Measurements from ENCODE around the gene MYBPHL.

The MYBPHL gene

DNA sequence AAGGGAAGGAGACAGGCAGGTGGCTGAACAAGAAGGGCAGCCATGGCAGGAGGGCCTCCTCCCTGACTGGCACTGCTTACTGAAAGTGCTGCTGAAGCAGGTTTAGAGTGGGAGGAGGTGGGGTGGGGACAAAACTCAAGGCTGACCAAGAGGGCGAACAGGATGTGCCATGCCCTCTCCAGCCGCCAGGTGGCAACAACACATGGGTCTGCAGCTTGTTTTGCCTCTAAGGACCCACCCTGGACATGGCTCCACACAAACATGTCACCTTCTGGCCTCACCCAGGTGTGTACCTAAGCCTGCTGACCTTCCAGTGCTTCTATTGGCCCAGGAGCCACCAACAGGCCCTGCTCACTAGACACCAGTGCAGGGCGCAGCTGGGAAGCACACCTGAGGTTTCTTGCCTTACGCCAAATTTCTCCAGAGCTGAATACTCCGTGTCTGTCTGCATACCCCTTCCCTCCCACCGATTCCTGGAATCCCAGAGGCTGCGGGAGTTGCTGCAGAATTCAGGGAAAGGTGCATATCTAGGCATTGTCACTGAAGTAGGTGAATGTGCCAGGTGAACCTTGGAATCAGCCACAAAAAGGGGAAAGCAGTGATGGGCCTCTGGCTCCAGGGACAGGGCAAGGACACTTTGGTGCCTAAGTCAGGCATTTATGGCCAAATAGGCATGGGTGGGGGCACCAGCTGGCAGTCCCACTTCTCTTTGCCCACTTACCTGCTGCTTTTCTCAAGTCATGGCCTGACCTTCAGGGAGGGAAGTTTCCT, 29.2 kb downstream of the MYBPHL start:
- peak; percentile 64 to 68 for DNase-seq

- DNase-seq = no peak
Measured at GRCh38 chr1:109275706-109276345, 31.0 kb downstream of the MYBPHL start.

DNA sequence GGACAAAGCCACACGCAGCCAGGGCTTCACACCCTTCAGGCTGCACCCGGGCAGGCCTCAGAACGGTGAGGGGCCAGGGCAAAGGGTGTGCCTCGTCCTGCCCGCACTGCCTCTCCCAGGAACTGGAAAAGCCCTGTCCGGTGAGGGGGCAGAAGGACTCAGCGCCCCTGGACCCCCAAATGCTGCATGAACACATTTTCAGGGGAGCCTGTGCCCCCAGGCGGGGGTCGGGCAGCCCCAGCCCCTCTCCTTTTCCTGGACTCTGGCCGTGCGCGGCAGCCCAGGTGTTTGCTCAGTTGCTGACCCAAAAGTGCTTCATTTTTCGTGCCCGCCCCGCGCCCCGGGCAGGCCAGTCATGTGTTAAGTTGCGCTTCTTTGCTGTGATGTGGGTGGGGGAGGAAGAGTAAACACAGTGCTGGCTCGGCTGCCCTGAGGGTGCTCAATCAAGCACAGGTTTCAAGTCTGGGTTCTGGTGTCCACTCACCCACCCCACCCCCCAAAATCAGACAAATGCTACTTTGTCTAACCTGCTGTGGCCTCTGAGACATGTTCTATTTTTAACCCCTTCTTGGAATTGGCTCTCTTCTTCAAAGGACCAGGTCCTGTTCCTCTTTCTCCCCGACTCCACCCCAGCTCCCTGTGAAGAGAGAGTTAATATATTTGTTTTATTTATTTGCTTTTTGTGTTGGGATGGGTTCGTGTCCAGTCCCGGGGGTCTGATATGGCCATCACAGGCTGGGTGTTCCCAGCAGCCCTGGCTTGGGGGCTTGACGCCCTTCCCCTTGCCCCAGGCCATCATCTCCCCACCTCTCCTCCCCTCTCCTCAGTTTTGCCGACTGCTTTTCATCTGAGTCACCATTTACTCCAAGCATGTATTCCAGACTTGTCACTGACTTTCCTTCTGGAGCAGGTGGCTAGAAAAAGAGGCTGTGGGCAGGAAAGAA, 32.0 kb downstream of the MYBPHL start:
- no peak for DNase-seq

DNA sequence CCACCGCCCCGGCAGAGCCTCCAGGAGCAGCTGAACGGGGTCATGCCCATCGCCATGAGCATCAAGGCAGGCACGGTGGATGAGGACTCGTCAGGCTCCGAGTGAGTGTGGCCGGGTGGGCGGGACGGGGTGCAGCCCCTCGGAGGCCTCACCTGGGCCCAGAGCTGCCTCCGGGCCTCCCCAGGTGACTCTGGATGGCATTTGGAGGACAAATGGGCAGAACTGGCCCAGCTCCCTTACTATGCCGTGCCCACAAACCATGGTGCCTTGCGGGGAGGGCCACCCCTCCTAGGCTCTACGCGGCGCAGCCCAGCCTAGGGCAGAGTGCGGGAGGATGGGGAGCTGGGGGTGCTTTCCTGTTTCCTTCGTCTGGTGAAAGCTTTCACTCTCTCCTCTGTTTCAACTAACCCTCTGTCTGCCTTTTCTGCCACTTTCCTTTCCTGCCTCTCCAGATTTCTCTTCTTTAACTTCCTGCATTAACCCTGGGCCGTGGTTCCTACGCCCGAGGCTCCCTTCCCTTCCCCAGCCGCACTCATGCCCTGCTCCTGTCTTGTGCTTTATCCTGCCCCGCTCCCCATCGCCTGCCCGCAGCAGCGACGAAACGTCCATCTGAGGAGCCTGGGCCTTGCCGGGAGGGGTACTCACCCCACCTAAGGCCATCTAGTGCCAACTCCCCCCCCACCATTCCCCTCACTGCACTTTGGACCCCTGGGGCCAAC, 33.1 kb downstream of the MYBPHL start:
- DNase-seq = no peak

DNA sequence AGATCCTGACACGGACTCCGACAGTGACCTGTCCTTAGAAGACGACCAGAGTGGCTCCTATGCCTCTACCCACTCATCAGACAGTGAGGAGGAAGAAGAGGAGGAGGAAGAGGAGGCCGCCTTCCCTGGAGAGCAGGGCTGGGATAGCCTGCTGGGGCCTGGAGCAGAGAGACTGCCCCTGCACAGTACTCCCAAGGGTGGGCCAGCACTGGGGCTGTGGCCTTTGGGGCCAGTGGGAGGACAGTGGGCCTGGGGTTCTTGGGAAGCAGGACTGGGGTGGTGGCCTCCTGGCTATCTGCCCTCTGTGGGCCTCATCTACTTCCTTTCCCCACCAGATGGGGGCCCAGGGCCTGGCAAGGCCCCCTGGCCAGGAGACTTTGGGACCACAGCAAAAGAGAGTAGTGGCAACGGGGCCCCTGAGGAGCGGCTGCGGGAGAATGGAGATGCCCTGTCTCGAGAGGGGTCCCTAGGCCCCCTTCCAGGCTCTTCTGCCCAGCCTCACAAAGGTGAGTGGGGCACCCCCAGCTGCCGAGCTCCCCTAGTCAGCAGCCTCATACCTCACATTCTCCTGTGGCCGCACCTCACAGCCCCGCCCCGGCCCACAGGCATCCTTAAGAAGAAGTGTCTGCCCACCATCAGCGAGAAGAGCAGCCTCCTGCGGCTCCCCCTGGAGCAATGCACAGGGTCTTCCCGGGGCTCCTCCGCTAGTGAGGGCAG, 33.8 kb downstream of the MYBPHL start:
- DNase-seq = no peak

DNA sequence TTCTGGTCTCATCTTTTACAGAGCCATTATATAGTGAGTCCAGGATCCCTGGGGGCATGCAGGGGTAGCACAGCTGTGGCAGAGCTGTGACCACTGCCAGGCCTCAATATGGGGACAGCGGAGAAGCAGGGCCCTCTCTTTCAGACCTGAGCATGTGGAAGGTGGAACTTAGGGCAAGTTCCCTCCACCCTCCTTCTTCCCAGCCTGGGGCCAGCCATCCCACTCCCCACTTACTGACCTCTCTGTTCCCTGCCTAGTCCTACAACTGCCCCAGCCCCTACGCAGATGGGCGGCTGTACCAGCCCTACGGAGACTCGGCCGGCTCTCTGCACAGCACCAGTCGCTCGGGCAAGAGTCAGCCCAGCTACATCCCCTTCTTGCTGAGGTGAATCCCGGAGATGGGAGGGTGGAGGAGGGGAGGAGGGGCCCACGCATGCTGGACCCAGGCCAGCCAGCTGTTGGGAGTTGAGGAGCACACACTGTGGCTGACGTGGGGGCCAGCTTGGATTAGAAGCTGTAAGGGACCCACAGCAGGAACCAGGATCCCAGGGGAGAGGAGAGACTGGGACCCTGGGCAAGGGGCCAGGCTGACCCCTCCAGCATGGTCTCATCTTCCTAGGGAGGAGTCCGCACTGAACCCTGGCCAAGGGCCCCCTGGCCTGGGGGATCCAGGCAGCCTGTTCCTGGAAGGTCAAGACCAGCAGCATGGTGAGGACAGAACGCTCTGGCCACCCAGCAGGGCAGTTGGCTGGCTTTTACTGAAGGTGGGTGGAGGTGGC, 34.6 kb downstream of the MYBPHL start:
- no peak for DNase-seq

- DNase-seq = no peak
Measured at GRCh38 chr1:109271458-109271857, 35.4 kb downstream of the MYBPHL start.

- no peak for DNase-seq
Measured at GRCh38 chr1:109270623-109271317, 36.0 kb downstream of the MYBPHL start.

- DNase-seq = no peak
Measured at GRCh38 chr1:109269981-109270622, 36.7 kb downstream of the MYBPHL start.

- no peak for DNase-seq
Measured at GRCh38 chr1:109269212-109269980, 37.4 kb downstream of the MYBPHL start.

- no peak for DNase-seq
Measured at GRCh38 chr1:109268431-109269211, 38.2 kb downstream of the MYBPHL start.

GRCh38 chr1:109267743-109268300, 39.0 kb downstream of the MYBPHL start:
- no peak for DNase-seq

GRCh38 chr1:109266965-109267364, 39.8 kb downstream of the MYBPHL start:
- DNase-seq = no peak

DNA sequence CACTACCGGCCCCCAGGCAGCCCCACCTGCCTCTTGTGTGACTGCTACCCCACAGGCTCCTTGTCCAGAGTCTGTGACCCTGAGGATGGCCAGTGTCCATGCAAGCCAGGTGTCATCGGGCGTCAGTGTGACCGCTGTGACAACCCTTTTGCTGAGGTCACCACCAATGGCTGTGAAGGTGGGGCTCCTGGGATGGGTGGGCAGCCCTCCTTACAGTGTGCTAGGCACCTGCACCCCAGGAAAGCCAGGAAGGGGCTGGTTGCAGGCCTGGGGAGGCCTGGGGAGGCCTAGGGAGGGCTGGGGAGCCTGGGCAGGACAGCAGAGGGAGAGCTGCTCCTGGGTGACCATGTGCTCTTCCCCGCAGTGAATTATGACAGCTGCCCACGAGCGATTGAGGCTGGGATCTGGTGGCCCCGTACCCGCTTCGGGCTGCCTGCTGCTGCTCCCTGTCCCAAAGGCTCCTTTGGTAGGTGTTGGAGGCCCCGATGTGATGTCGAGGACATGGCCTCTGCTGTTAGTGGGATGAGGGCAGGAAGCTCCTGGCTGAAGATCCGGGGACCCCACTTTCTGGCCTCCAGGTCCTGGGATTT, 41.0 kb downstream of the MYBPHL start:
- DNase-seq = no peak

GRCh38 chr1:109265016-109265415, 41.8 kb downstream of the MYBPHL start:
- DNase-seq = no peak

GRCh38 chr1:109264379-109264755, 42.4 kb downstream of the MYBPHL start:
- no peak for DNase-seq

- peak; percentile 72 to 73 for DNase-seq
Measured at GRCh38 chr1:109263597-109264378, 43.0 kb downstream of the MYBPHL start.
